Measurements from ENCODE around the gene JPH4.

GRCh38 chr14:23533652-23534435, 44.7 kb downstream of the JPH4 start:
- TF ChIP-seq, protein P1, sequence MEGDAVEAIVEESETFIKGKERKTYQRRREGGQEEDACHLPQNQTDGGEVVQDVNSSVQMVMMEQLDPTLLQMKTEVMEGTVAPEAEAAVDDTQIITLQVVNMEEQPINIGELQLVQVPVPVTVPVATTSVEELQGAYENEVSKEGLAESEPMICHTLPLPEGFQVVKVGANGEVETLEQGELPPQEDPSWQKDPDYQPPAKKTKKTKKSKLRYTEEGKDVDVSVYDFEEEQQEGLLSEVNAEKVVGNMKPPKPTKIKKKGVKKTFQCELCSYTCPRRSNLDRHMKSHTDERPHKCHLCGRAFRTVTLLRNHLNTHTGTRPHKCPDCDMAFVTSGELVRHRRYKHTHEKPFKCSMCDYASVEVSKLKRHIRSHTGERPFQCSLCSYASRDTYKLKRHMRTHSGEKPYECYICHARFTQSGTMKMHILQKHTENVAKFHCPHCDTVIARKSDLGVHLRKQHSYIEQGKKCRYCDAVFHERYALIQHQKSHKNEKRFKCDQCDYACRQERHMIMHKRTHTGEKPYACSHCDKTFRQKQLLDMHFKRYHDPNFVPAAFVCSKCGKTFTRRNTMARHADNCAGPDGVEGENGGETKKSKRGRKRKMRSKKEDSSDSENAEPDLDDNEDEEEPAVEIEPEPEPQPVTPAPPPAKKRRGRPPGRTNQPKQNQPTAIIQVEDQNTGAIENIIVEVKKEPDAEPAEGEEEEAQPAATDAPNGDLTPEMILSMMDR (IDR thresholded peaks at IDR 0.05; ENCODE audit: poor library complexity), result no peak
- TF ChIP-seq EZH2 (IDR thresholded peaks at IDR 0.05; ENCODE audit: borderline replicate concordance) (no peak), EZH2phosphoT487 (IDR thresholded peaks at IDR 0.05; ENCODE audit: low read depth, severe bottlenecking, unreplicated experiment) (no peak)
